Glomerular visceral epithelial cell (primary cell): ENCODE results near the gene EPB41L5.
"Not testable (repeated sequence)": the region's sequence is repeated elsewhere in the genome, so short reads cannot be mapped to it uniquely, and the experiment has no call there.

ENCODE experiments used
- DNase-seq: peaks from one replicate; pipeline ENCODE4 v3.0.0-alpha.2; 2016; ENCODE audit errors: extremely low spot score

EPB41L5 gene

DNA sequence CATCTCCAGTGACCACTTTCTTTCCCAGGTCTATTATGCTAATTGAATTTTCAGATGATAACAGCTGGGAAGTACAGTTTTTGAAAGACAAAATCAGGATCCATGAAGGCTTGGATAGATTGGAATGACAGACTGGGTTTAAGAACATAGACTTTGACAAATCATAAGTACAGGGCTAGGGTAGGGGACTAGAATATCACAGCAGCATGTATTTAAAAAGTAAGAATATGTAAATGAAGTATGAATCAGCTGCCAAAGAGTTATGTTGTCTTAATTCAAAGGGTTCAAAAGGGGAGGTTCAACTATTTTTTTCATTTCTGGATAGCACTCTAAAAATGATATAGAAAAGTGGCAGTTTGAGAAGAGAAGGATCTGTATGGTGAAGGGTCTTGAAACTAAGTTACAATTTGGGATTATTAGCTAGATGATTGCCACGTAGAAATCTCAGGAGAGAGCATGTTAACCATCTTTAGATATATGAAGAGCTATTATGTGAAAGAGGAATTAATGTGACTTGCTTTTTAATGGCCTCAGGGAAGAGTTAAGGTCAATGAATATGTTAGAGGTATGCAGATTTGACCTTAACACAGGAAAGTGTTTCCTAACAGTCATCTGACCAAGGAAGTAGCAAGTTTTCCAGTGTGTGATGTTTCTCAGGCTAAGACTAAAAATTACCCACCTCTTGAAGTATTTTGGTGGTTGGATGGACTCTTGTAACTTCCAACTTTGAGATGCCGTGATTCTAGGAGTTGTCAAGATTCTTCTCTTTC is 128.6 kb downstream of the EPB41L5 start:
- DNase-seq, result no peak

DNA sequence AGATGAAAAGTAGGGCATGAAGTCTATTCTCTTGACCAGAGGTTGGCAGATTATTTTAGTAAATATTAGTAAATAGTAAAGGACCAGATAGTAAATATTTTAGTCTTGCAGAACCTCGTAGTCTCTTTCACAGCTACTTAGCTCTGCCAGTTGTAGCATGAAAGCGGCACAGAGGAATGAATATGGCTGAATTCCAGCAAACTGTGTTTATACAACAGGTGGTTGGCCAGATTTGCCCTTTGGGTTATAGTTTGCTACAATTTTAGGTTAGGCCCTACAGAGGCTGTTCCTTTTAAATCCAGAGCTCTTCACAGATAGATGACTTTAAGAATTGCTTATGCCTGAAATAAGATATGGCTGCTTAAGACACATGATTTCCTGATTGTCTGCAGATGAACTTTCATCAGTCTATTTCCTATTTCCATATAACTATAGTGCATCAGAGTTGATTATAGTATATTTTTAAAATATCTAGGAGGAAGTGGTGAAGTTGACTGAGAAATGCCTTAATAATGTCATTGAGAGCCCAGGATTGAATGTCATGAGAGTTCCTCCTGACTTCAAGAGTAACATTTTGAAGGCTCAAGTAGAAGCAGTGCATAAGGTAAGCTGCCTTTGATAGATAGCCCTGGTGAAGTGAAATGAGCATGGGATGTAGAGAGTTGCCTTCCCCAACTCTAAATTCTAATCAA is 129.8 kb downstream of the EPB41L5 start:
- DNase-seq, result no peak

DNA sequence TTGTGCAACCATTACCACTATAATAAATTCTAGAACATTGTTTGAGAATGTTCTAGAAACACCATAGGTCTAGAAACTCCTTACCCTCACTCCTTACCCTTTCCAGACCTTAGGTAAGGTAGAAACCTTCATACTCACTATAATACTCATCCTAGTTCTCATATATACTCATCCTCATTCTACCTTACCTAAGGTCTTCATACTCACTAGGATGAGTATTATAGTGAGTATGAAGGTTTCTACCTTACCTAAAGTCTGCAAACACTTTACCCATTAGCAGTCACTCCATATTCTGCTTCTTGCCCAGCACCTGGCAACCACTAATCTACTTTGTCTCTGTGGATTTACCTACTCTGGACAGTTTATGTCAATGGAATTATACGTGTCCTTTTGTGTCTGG is 135.4 kb downstream of the EPB41L5 start:
- DNase-seq, result no peak

DNA sequence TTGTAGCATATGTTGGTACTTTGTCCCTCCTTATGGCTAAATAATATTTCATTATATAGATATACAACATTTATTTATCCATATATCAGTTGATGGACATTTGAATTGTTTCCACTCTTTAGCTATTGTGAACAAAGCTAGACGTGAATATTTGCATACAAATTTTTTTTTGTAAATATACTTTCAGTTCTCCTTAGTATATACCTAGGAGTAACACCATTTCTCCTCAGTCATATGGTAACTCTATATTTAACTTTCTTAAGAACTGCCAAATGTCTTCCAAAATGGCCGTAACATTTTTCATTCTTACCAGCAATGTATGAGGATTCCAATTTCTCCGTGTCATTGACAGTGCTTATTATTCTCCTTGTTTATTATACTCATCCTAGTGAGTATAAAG is 135.8 kb downstream of the EPB41L5 start:
- no peak for DNase-seq

DNA sequence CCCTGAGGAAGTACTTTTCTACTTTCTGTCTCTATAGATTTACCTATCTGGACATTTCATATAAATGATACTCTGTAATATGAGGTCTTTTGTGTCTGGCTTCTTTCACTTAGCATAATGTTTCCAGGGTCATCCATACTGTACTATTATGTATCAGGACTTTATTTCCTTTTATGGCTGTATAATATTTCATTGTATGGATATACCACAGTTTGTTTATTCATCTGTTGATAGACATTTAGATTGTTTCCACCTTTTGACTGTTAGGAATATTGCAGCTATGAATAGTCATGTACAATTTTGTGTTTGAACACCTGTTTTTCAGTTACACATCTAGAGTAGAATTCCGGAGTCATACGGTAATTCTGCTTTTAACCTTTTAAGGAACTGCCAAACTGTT is 136.5 kb downstream of the EPB41L5 start:
- DNase-seq, result no peak

DNA sequence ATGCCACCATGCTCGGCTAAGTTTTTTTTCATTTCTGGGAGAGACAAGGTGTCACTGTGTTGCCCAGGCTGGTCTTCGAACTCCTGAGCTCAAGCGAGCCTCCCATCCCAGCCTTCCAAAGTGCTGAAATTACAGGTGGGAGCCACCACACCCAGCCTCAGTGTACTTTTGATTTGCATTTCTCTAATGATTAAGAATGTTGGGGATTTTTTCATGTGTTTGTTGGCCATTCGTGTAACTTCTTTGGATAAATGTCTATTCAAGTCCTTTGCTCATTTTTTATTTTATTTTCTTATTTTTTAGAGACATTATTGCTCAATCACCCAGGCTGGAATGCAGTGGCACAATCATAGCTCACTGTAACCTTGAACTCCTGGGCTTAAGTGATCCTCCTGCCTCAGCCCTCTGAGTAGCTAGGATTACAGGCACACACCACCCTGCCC is 137.2 kb downstream of the EPB41L5 start:
- no peak for DNase-seq

DNA sequence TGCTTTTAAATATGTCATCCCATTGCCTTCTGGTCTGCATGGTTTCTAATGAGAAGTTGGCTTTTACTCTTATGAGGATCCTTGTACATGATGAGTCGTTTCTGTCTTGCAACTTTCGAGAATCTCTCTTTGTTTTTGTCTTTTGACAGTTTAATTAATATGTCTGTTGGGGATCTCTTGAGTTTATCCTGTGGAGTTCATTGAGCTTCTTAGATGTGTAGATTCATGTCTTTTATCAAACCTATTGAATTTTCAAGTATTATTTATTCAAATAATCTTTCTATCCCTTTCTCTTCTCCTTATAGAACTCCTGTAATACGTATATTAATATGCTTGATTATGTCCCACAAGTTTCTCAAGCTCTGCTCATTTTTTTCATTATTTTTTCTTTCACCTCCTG is 142.4 kb downstream of the EPB41L5 start:
- DNase-seq, result no peak

DNA sequence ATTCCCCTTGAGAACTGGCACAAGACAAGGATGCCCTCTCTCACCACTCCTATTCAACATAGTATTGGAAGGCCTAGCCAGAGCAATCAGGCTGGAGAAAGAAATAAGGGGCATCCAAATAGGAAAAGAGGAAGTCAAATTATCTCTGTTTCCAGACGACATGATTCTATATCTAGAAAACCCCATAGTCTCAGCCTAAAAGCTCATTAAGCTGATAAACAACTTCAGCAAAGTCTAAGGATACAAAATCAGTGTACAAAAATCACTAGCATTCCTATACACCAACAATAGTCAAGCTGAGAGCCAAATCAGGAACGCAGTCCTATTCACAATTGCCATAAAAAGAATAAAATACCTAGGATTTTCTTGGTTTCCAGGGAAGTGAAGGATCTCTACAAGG is 145.8 kb downstream of the EPB41L5 start:
- DNase-seq, result not testable (repeated sequence)

DNA sequence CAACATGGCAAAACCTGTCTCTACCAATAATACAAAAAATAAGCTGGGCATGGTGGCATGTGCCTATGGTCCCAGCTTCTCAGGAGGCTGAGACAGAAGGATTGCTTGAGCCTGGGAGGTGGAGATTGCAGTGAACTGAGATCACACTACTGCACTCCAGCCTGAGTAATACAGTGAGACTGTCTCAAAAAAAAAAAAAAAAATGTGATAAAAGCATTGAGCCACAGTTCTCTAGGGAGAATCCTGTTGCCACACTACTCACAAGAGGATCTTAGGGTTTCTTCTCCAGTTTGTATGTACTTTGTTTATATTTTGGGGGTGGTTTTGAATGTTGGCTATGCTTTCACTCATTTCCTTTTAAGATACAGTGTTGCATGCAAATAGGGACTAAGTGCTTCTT is 148.3 kb downstream of the EPB41L5 start:
- DNase-seq, result no peak

DNA sequence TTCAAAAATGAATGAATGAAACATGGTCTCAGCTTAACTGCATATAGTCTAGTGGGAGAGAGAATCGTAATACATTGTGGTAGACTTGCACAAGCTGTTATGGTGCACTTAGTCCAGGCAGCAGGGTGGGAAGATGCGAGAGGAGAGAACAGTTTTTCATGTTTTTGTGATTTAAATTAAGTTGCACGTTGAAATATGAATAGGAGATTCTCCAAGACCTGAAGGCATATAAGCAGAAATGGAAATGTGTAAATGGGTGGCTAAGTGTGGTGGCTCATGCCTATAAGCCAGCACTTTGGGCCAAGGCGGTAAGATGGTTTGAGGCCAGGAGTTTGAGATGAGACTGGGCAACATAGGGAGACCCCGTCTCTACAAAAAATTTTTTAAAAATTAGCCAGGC is 149.8 kb downstream of the EPB41L5 start:
- DNase-seq, result no peak

DNA sequence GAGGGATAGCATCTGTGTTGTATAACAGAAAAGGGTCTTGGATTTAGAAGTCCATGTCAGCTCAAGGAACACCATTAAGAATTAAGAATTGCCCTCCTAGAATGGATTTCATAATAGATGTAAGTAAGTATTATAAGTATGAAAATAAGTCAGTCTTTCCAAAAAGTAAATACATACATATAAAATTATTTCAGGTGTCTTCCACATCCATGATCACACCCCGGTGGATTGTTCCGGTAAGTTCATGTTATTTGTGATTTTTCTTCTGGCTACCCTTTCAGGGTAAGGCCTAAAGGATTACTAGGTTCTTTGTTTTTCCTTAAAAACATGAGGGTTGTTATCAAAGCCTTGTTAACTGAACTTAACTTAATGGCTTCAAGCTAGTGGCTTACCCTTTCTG is 154.4 kb downstream of the EPB41L5 start:
- no peak for DNase-seq

DNA sequence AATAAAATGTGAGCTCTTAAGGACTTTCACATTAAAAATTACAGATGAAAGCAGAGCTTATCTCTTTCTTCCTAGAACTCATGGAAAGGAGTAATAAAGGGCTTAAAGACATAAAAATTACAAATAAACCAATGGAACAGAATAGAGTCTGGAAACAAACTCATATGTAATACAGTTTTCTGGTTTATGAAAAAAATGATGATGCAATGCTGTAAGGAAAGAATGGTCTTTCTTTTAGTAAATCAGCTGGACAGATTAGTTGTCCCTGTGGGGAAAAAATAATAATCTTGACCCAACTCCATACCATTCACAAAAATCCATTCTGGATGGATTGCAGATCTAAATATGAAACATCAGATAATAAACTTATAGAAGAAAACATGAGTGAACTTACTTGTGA is 156.1 kb downstream of the EPB41L5 start:
- no peak for DNase-seq

DNA sequence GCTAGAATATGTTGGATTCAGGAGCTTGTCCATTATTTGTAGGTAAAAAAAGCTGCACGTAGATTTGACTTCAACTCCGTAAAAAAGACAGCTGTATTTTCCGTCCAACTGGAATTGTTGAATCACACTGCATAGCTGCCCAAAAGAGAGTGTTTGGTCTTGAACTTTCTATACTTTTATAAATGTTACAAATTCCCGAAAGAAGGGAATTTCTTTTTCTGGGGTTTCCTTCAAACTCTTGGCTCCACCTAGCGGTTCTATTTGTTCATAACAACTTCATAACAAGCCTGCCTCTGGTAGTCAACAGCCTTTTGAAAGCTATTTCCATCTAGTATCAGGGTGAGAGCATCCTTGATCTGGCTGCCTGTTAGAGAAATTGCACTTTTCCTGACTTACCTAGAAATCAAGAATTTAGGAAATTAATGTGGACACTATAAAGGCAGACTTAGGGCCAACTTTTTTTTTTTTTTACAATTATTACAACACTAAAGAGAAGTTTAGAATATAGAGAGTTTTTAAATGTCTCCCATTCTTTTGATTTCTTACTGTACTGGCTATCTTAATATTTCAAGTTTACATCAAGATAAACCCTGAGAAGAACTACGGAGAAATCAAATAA is 162.2 kb downstream of the EPB41L5 start:
- peak; percentile 68 for DNase-seq

DNA sequence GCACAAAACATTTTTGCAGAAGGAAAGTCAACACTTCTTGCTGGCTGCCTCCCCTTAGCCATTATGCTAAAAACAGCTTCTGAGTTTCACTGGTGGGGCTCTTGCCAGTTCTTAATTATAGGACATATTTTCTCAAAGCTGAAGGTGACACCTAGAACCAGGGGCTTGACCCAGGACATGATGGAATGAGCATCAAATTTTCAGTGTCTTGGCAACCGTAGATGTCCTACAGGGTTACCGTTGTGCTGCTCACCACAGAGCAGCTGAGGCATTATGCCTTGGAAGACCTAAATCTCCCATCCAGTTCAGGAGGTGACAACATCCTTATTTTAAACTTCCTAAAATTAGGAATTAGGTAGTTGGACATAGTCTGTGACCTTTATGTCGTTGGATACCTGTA is 163.6 kb downstream of the EPB41L5 start:
- no peak for DNase-seq

DNA sequence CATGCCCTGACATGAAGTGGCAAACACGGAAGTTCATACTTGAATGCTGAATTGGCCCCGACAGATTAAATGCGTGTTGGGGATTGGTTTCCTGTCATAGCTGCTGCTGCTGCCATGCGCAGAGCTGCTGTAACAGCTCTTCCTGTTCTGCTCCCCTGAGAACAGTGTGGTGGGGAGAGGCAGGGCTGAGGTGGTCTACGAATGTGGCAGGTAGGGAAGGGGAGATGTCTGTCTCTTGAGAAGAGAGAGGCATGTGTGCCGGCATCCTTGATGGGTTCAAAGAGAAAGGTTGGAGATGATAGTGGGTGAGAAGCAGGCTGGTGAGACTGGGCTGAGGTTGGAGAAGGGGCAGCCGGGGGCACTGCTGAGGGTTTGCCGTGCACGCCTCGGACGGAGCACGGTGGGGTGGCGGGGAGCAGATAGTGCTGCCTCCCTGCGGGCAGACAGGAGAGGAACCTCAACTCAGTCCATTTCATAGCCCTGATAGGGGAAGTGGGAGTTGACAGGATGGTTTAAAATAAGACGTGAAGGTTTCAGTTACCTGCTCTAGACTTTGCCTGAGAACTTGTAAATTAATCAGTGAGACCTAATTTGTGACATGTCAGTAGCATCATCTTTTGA is 164.2 kb downstream of the EPB41L5 start:
- no peak for DNase-seq

DNA sequence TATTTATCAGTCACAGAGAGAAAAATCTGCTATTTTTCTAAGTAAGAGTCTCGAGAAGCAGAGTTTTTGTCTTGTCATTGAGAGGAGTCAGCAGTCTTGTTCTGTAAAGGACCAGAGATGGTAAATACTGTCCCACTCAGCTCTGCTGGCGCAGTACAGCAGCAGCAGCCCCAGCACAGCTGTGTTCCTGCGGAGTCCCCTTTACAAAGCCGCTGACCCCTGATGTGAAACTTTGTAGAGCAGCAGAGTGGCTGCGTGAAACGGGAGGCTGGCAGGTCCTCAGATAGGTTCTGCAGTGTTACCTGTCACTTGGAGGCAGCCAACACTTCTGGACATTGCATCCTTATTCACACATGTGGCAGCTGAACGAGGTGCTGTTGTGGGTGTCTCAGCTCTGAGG is 165.1 kb downstream of the EPB41L5 start:
- DNase-seq, result no peak

DNA sequence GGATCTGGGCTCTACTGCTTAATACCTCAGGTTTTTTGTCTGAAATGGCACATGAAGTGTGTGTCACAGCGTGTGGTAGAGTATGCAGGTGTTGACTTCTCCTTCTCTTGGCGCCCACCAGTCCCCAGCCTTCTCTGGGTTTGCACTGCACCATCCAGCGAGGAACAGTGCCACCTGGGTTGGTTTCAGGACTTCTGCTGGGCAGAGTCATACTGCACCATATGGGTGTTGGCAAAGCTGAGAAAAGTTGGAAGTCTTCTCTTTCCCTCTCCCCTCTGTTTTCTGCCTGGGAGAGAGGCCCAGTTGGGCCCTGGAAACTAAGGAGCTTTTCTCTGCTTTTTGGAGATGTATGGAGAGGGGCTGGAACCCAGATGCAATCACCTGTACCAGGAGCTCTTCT is 166.5 kb downstream of the EPB41L5 start:
- DNase-seq, result no peak

DNA sequence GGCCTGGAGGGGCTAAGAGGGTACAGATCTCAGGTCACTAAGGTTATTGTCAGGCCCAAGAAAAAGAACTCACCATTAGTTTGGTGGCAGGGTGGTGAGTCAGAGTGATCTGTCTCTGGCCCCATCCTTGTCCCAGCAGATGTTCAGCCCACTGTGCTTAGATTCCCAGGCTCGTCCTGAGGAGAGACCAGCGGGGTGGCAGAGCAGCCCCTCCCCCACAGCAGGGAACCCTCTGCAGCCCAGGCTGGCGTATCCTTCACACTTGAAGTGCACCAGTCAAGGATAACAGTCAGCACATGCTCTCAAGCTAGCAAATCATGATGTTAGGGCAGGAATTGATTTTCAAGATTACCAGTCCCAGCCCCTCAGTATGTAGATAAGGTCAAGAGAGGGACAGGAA is 167.2 kb downstream of the EPB41L5 start:
- no peak for DNase-seq

DNA sequence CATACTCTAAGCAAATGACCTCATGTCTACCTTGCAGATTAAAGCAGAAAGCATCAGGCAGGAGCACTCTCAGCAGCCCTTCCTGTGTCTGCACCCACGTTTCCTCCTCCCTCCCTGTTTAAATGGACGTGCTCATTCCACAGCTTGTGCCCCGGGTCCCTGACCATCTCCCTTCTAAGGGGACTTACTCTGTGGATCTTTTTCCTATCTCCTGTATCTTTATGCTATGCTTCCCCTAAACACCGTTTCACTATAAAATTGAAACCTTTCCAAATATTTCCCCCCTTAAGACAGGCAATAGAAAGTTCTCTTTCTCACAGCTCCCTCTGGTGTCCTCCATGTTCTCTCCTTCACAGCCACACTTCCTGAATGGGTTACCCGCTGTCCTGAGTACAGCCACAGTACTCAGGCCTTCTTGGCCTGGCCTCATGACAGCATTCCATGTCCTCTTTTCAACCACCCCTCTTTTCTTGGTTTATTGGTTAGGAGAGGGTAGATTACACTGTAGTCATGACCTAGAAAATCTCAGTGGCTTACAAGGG is 169.2 kb downstream of the EPB41L5 start:
- DNase-seq, result no peak

DNA sequence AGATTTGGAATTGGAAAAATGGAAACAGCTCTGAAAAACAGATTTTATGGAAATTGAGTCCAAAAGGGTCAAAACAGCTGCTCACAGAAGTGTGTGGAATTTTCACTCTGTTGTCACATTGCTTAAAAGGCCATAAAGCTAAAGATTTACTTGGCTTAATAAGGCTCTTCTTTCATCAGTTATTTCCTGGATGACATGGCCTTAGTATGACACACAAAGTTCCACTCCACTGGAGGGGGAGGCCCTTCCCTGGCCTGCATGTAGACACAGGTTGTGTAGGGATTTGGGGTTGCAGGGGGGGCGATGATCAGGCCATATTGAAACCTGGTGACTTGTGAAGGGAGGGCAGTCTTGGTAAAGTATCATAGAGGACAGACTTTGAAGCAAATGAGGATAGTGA is 176.3 kb downstream of the EPB41L5 start:
- no peak for DNase-seq

DNA sequence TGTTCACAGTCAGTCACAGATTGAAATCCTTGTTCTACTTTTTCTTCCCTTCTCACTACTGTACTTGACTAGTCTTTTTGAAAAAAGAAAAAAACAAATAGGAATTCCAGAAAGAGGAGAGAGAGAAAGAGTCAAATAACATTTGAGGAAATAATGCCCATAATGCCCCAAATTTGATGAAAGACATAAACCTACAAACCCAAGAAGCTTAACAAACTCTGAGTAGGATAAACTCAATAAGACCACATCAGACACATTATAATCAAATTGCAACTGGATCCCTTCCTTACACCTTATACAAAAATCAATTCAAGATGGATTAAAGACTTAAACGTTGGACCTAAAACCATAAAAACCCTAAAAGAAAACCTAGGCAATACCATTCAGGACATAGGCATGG is 179.4 kb downstream of the EPB41L5 start:
- no peak for DNase-seq

DNA sequence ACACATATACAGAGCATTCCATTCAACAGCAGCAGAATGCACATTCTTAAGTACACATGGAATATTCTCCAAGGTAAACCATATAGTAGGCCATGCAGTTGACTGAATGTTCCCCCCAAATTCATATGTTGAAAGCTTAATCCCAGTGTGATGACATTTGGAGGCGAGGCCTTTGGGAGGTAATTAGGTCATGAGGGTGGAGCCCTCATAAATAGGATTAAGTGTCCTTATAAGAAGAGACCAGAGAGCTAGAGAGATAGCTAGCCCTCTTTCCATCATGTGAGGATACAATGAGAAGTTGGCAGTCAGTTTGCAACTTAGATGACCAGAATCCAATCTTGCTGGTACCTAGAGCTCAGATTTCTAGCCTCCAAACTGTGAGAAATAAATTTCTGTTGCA is 182.7 kb downstream of the EPB41L5 start:
- DNase-seq, result no peak
